Activated CD8-positive, alpha-beta T cell treated with anti-CD3 and anti-CD28 coated beads for 36 hours (primary cell): ENCODE measurements around the gene GALNT2. TPM values are rescaled to one million over a fixed set of nuclear protein-coding genes. Genes with fewer than 3 reads are reported as not detected.

ENCODE experiments used
- ATAC-seq: fragments of 200-7000 bp; cut with Tn5 transposase; one replicate; pipeline ENCODE4 v1.10.0; 2021; ENCODE audit warnings: mild to moderate bottlenecking, moderate library complexity
- CTCF ChIA-PET: fragments of 350-600 bp; sonication (Branson Sonifier 250); formaldehyde crosslinking; loops from one replicate; lab custom pipeline; 2021; ENCODE audit warnings: antibody characterized with exemption; lab: Charles Lee
- POLR2A ChIA-PET: fragments of 350-600 bp; sonication (Branson Sonifier 250); formaldehyde crosslinking; loops from one replicate; lab custom pipeline; 2021; ENCODE audit warnings: antibody characterized with exemption; lab: Charles Lee
- DNase-seq: peaks from one replicate; pipeline ENCODE4 v3.0.0-alpha.2; 2020
- H3K27ac Mint-ChIP-seq: one replicate; pipeline ENCODE4 v1.8.0; 2021; ENCODE audit warnings: mild to moderate bottlenecking, mixed read lengths
- H3K27me3 Mint-ChIP-seq: one replicate; pipeline ENCODE4 v1.8.0; 2021; ENCODE audit warnings: mixed read lengths
- H3K36me3 Mint-ChIP-seq: one replicate; pipeline ENCODE4 v1.8.0; 2021; ENCODE audit warnings: low read depth, mixed read lengths
- H3K4me1 Mint-ChIP-seq: one replicate; pipeline ENCODE4 v1.8.0; 2021; ENCODE audit warnings: low read depth, mixed read lengths
- H3K4me3 Mint-ChIP-seq: one replicate; pipeline ENCODE4 v1.8.0; 2021; ENCODE audit warnings: mild to moderate bottlenecking, moderate library complexity, mixed read lengths
- H3K9me3 Mint-ChIP-seq: one replicate; pipeline ENCODE4 v1.8.0; 2021; ENCODE audit warnings: mixed read lengths
- intact Hi-C: fragments of 100-400 bp; cut with micrococcal nuclease; formaldehyde crosslinking; loops from one replicate; pipeline ENCODE4 v1.10.0; 2022
- total RNA-seq, 2 experiments: library from RNA; stranded (reverse); gene quantifications; one replicate each; pipeline ENCODE4 v1.2.3, GENCODE V29; 2021
- TF ChIP-seq, protein P1 (sequence below): fragments of 200-600 bp; IDR thresholded peaks from one replicate; pipeline ENCODE4 v1.8.0; 2022; ENCODE audit warnings: antibody characterized with exemption, mild to moderate bottlenecking

Gene GALNT2
- total RNA-seq, 2 experiments from 2014 or later = 40.1 to 42.3 TPM

DNA sequence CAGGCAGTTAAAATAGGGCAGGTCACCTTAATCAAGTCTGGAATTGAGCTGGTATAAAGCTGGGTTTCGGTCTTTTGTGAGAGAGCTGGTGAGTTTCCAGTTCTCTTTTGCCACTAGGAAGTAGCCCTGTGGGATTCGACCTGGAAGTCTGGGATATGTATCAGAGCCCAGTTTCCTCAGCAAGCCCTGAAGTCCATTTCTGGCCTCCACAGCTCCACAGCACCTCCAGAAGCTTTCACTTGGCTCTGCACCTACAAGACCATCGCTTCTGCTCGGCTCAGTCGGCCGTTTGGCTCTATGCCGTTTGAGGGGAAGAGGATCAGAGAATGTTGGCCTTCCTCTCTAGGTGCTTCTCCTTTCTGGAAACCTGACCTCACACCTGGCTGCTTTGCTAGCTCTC is 148.0 kb downstream of the GALNT2 start:
- ChIA-PET CTCF (interaction anchor here (0.7 to 1.6 kb wide), 3 partner anchors 9 to 940 kb away, joined by 3 to 9 read pairs (median 5); no protein-coding TSS in a partner anchor), POLR2A (interaction anchor here (1.6 kb wide), 1 partner anchor 14 kb away, joined by 3 read pairs; no protein-coding TSS in a partner anchor)
- H3K27me3 Mint-ChIP-seq = no peaks in the 10 kb centered on the region
- DNase-seq = no peak
- TF ChIP-seq, protein P1, sequence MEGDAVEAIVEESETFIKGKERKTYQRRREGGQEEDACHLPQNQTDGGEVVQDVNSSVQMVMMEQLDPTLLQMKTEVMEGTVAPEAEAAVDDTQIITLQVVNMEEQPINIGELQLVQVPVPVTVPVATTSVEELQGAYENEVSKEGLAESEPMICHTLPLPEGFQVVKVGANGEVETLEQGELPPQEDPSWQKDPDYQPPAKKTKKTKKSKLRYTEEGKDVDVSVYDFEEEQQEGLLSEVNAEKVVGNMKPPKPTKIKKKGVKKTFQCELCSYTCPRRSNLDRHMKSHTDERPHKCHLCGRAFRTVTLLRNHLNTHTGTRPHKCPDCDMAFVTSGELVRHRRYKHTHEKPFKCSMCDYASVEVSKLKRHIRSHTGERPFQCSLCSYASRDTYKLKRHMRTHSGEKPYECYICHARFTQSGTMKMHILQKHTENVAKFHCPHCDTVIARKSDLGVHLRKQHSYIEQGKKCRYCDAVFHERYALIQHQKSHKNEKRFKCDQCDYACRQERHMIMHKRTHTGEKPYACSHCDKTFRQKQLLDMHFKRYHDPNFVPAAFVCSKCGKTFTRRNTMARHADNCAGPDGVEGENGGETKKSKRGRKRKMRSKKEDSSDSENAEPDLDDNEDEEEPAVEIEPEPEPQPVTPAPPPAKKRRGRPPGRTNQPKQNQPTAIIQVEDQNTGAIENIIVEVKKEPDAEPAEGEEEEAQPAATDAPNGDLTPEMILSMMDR = no peak
- peaks cover 45% of the 10 kb centered on the region for H3K4me1 Mint-ChIP-seq
- H3K9me3 Mint-ChIP-seq = no peaks in the 10 kb centered on the region
- no peak overlapping the region for H3K27ac Mint-ChIP-seq
- no peak for ATAC-seq
- no peak overlapping the region for H3K4me3 Mint-ChIP-seq
- intact Hi-C loops = no loop called here
- peaks cover 38% of the 10 kb centered on the region for H3K36me3 Mint-ChIP-seq

DNA sequence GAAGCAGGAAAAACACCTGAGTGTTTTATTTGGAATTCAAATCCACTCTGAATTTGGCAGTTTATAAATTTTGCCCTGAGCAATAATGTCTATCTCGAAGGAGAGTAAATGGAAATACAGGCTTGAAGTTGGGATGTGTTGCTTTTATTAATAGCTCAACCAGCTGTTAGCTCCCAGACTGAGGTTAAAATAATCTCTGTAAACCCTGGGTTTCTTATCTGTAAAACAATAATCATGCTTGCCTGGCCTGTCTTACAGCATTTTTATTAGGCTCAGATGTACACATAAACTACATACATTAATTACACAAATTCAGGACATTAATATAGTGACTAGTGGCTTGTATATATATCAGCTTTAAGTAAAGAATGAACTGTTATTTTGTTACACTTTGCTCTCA is 148.5 kb downstream of the GALNT2 start:
- DNase-seq (no peak), ATAC-seq (no peak)
- Mint-ChIP-seq H3K9me3 (no peaks in the 10 kb centered on the region), H3K4me1 (peaks cover 41% of the 10 kb centered on the region), H3K27me3 (no peaks in the 10 kb centered on the region), H3K4me3 (no peak overlapping the region), H3K27ac (no peak overlapping the region), H3K36me3 (peaks cover 36% of the 10 kb centered on the region)
- CTCF ChIA-PET = interaction anchor here (1.6 kb wide), 2 partner anchors 9 to 10 kb away, joined by 5 to 9 read pairs; no protein-coding TSS in a partner anchor
- intact Hi-C loops = no loop called here
- POLR2A ChIA-PET = interaction anchor here (1.6 kb wide), 1 partner anchor 14 kb away, joined by 3 read pairs; no protein-coding TSS in a partner anchor
- TF ChIP-seq, protein P1 = no peak

DNA sequence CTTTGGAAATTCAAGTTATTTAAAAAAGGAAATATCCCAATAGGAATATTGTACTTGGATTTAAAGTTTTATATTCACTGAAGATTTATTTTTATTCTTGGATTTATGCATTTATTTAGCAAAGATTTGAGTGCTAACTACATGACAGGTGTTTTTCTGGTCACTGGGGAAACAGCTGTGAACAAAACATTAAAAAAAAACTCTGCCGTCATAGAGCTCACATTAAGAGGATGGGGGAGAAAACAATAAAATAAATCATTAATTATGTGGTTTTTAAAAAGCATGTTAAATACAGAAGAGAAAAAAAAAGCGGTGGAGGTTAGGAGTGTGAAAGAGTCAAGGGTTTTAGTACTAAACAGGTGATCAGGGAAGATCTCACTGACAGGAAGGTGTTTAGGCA is 149.9 kb downstream of the GALNT2 start:
- ChIA-PET POLR2A (no interaction called here), CTCF (no interaction called here)
- Mint-ChIP-seq H3K9me3 (no peaks in the 10 kb centered on the region), H3K4me1 (peaks cover 40% of the 10 kb centered on the region), H3K27me3 (no peaks in the 10 kb centered on the region), H3K36me3 (peaks cover 30% of the 10 kb centered on the region), H3K4me3 (no peak overlapping the region), H3K27ac (no peak overlapping the region)
- DNase-seq (no peak), ATAC-seq (no peak)
- TF ChIP-seq, protein P1 = no peak
- intact Hi-C loops = no loop called here

DNA sequence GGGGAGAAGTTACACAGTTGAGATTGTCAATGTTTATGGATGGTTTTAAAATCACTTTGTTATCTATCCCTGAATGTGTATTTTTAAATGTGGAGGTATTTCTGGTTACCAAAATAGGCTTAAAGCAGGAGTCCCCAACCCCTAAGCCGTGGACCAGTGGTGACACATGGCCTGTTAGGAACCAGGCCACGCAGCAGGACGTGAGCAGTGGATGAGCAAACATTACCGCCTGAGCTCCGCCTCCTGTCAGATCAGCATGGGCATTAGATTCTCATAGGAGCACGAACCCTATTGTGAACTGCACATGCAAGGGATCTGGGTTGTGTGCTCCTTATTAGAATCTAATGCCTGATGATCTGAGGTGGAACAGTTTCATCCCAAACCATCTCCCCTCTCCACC is 151.6 kb downstream of the GALNT2 start:
- Mint-ChIP-seq H3K36me3 (peaks cover 22% of the 10 kb centered on the region), H3K4me3 (no peak overlapping the region), H3K4me1 (peaks cover 24% of the 10 kb centered on the region), H3K9me3 (no peaks in the 10 kb centered on the region), H3K27me3 (no peaks in the 10 kb centered on the region), H3K27ac (no peak overlapping the region)
- TF ChIP-seq, protein P1 = no peak
- CTCF ChIA-PET = interaction anchor here (3.2 kb wide), 1 partner anchor 8 kb away, joined by 13 read pairs; no protein-coding TSS in a partner anchor
- POLR2A ChIA-PET = no interaction called here
- DNase-seq = no peak
- intact Hi-C loops = no loop called here
- no peak for ATAC-seq

DNA sequence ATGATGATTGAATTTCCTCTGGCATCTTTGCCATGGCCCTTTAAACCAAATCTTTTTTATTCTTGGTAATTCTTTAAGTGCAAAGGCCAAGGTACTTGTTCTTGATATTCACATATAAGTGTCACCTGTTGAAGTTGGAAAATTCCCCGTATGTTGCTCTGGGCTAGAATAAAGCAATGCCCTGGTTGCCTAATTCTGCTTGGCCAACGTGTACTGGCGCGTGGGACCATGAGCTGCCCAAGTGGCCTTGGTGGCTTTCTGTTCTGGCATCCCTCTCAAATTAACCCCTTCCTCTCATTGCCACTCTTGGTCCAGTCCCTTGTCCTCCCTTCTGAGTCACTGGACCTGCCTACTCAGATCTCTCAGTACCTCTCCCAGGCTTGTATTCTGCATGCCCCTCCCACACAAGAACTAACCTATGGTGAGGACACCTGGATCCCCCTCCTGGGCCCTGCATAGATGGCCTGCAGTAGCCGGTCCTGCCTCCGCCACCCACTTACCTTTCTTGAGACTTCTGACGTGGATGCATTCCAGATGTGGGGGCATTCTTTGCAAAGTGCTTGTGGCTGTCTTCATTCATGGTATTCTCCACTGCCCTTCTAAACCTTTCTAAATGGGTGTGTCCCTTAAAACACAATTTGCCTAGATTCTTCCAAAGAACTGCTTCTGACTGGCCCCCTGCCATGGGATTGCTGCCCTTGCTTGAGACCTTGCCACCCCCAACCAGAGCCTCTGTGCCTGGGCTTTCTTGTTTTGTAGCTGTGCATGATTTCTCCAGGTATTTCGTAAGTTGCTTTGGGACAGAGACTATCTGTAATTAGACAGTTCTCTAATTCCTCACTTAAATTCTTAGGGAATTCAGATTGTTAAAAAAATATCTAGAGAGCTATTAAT is 152.4 kb downstream of the GALNT2 start:
- no peaks in the 10 kb centered on the region for H3K27me3 Mint-ChIP-seq
- TF ChIP-seq, protein P1 = no peak
- DNase-seq (no peak), ATAC-seq (no peak)
- peaks cover 25% of the 10 kb centered on the region for H3K4me1 Mint-ChIP-seq
- H3K9me3 Mint-ChIP-seq = no peaks in the 10 kb centered on the region
- peaks cover 19% of the 10 kb centered on the region for H3K36me3 Mint-ChIP-seq
- CTCF ChIA-PET = interaction anchor here (0.6 to 3.2 kb wide), 2 partner anchors 9 to 61 kb away, joined by 3 to 13 read pairs; no protein-coding TSS in a partner anchor
- POLR2A ChIA-PET = no interaction called here
- intact Hi-C loops = no loop called here
- H3K27ac Mint-ChIP-seq = no peak overlapping the region
- no peak overlapping the region for H3K4me3 Mint-ChIP-seq
